Activated effector memory CD4-positive, alpha-beta T cell treated with Interleukin-2 at 50 U/mL for 16 hours (primary cell): ENCODE data around the gene MAPK6.
A peak's percentile ranks its signal among the peaks of the same experiment; 100 is the strongest.
"Not testable (repeated sequence)": the region's sequence is repeated elsewhere in the genome, so short reads cannot be mapped to it uniquely, and the experiment has no call there.

Source experiments
- DNase-seq: peaks from one replicate; pipeline ENCODE4 v3.0.0-alpha.2; 2020

MAPK6 gene

GRCh38 chr15:52018693-52019393 lies at the start of gene MAPK6:
Gene MAPK6 (plus strand): TSS chr15:52019219. CDS start chr15:52046461, 27,242 bp downstream.
- DNase-seq = peak; percentile 91

GRCh38 chr15:51969728-51970127 lies 49.3 kb upstream of the MAPK6 start:
- no peak for DNase-seq

- no peak for DNase-seq
Measured at GRCh38 chr15:51970132-51970817, 48.7 kb upstream of the MAPK6 start.

GRCh38 chr15:51971032-51971374 lies 48.0 kb upstream of the MAPK6 start:
- DNase-seq = no peak

- DNase-seq = peak; percentile 83
Measured at GRCh38 chr15:51971375-51972133, 47.5 kb upstream of the MAPK6 start, which contains the start of gene LEO1. Gene LEO1 (minus strand): TSS chr15:51971778. CDS start chr15:51971745, 33 bp downstream.

- no peak for DNase-seq
Measured at GRCh38 chr15:51973220-51973619, 45.8 kb upstream of the MAPK6 start.

- DNase-seq = no peak
Measured at GRCh38 chr15:51973775-51974174, 45.2 kb upstream of the MAPK6 start.

- DNase-seq = peak; percentile 35
Measured at GRCh38 chr15:51982013-51982769, 36.8 kb upstream of the MAPK6 start.

- DNase-seq = no peak
Measured at GRCh38 chr15:51982770-51983103, 36.3 kb upstream of the MAPK6 start.

- no peak for DNase-seq
Measured at GRCh38 chr15:51991141-51991540, 27.9 kb upstream of the MAPK6 start.

- DNase-seq = no peak
Measured at GRCh38 chr15:51992953-51993352, 26.1 kb upstream of the MAPK6 start.

GRCh38 chr15:52002351-52002750 lies 16.7 kb upstream of the MAPK6 start:
- no peak for DNase-seq

GRCh38 chr15:52003089-52003488 lies 15.9 kb upstream of the MAPK6 start:
- DNase-seq = not testable (repeated sequence)

GRCh38 chr15:52003710-52004109 lies 15.3 kb upstream of the MAPK6 start:
- no peak for DNase-seq

- DNase-seq = no peak
Measured at GRCh38 chr15:52004806-52005205, 14.2 kb upstream of the MAPK6 start.

GRCh38 chr15:52005748-52006701 lies 13.0 kb upstream of the MAPK6 start:
- DNase-seq = no peak

- DNase-seq = no peak
Measured at GRCh38 chr15:52006702-52007340, 12.2 kb upstream of the MAPK6 start.

- DNase-seq = no peak
Measured at GRCh38 chr15:52008359-52008697, 10.7 kb upstream of the MAPK6 start.

- DNase-seq = no peak
Measured at GRCh38 chr15:52008698-52009434, 10.2 kb upstream of the MAPK6 start.
